H1 (cell line): ENCODE results near the gene KRT83.

ENCODE experiments used
- CBX5 ChIP-seq: fragments of 300-800, 300-1000 bp; sonication (generic); IDR thresholded peaks from 2 replicates; pipeline ENCODE4 v1.7.1; 2016; ENCODE audit warnings: antibody characterized with exemption, low read length, low read depth
- CEBPB ChIP-seq: IDR thresholded peaks from 2 replicates; pipeline ENCODE4 v1.6.1; 2012; ENCODE audit warnings: low read depth, low read length
- CTCF ChIP-seq, 3 experiments: IDR thresholded peaks; 1 replicate in 2 of 3; 2 replicates in 1 of 3; pipeline versions ENCODE4 v1.5.1 to v1.6.1; 2011; ENCODE audit warnings: low read length in 3 of 3, mild to moderate bottlenecking in 3 of 3, inconsistent platforms in 2 of 3, low read depth in 1 of 3, moderate library complexity in 1 of 3; ENCODE audit not compliant: insufficient read depth in 1 of 3; ENCODE audit errors: control extremely low read depth in 1 of 3
- EP300 ChIP-seq, 2 experiments: IDR thresholded peaks; 1 replicate in 1 of 2; 2 replicates in 1 of 2; pipeline ENCODE4 v1.6.1; 2011 to 2012; ENCODE audit warnings: low read depth in 2 of 2, low read length in 2 of 2, mild to moderate bottlenecking in 2 of 2, borderline replicate concordance in 1 of 2, inconsistent platforms in 1 of 2, moderate library complexity in 1 of 2
- EZH2 ChIP-seq: fragments of 200-600 bp; sonication (generic); IDR thresholded peaks from 2 replicates; pipeline ENCODE4 v1.7.1; 2012; ENCODE audit warnings: low read depth, mild to moderate bottlenecking, moderate library complexity, low read length, inconsistent platforms; ENCODE audit not compliant: severe bottlenecking
- KDM5A ChIP-seq: fragments of 200-600 bp; IDR thresholded peaks from 2 replicates; pipeline ENCODE4 v1.7.1; 2012; ENCODE audit warnings: mild to moderate bottlenecking, low read length, inconsistent platforms, mixed read lengths
- MAFK ChIP-seq: IDR thresholded peaks from 2 replicates; pipeline ENCODE4 v1.6.1; 2012; ENCODE audit warnings: low read depth, mild to moderate bottlenecking, improper control_type of control experiment, low read length
- POLR2A ChIP-seq, 2 experiments: IDR thresholded peaks; 1 replicate in 1 of 2; 2 replicates in 1 of 2; pipeline ENCODE4 v1.6.1; 2011; ENCODE audit warnings: low read depth in 2 of 2, low read length in 2 of 2, mild to moderate bottlenecking in 2 of 2; ENCODE audit errors: control extremely low read depth in 1 of 2
- POLR2AphosphoS5 ChIP-seq: IDR thresholded peaks from 2 replicates; pipeline ENCODE4 v1.6.1; 2011; ENCODE audit warnings: low read depth, low read length
- RAD21 ChIP-seq, 2 experiments: IDR thresholded peaks in 1 of 2; conservative IDR thresholded peaks in 1 of 2; 2 replicates each; pipeline ENCODE4 v1.6.1; 2011; ENCODE audit warnings: low read depth in 2 of 2, low read length in 2 of 2, improper control_type of control experiment in 1 of 2, inconsistent platforms in 1 of 2, mild to moderate bottlenecking in 1 of 2, moderate library complexity in 1 of 2
- TBP ChIP-seq: IDR thresholded peaks from 2 replicates; pipeline ENCODE4 v1.6.1; 2011; ENCODE audit warnings: low read depth, low read length, improper control_type of control experiment
- ZNF274 ChIP-seq: IDR thresholded peaks from 2 replicates; pipeline ENCODE4 v1.7.0; 2012; ENCODE audit warnings: low read length, borderline replicate concordance; ENCODE audit errors: extremely low read depth

DNA sequence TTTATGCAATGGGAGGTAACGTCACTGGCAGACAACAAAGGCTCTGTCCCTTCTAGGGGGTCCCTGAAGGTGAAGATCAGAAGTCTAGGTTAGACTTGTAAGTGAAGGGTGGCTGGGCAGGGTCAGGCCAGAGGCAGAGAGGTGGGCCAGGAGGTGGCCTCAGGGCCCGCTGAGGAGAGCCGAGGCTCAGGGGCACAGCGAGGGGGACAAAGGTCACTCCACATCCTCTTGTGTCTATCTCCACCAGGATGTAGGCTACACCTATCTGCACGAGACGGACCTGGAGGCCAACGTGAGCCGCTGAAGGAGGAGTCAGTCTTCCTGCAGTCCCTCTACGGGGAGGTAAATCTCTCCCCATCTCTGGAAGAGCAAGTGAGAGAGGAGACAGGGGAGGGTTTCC is 25.8 kb upstream of the KRT83 start:
- no peak for TF ChIP-seq EP300 (IDR thresholded peaks at IDR 0.05; ENCODE audit: borderline replicate concordance in 1 of 2, low read depth in 2 of 2, low read length in 2 of 2)
- TF ChIP-seq CBX5: no peak
- TF ChIP-seq RAD21 (IDR thresholded peaks at IDR 0.05 in 1 of 2, conservative IDR thresholded peaks at IDR 0.05 in 1 of 2; ENCODE audit: low read depth in 2 of 2, low read length in 2 of 2): no peak
- TF ChIP-seq KDM5A: no peak
- no peak for TF ChIP-seq ZNF274
- no peak for TF ChIP-seq MAFK
- TF ChIP-seq POLR2AphosphoS5: no peak
- TF ChIP-seq TBP: no peak
- TF ChIP-seq CEBPB: no peak
- no peak for TF ChIP-seq CTCF (IDR thresholded peaks at IDR 0.05; ENCODE audit: control extremely low read depth in 1 of 3, insufficient read depth in 1 of 3, low read depth in 1 of 3, low read length in 3 of 3)
- no peak for TF ChIP-seq EZH2
- TF ChIP-seq POLR2A (IDR thresholded peaks at IDR 0.05; ENCODE audit: control extremely low read depth in 1 of 2, low read depth in 2 of 2, low read length in 2 of 2): no peak
